Right cardiac atrium (tissue), 5 donors: ENCODE measurements around the gene PRR15L. TPM values are rescaled to one million over a fixed set of nuclear protein-coding genes. Genes with fewer than 3 reads are reported as not detected.
"Not testable (repeated sequence)": the region's sequence is repeated elsewhere in the genome, so short reads cannot be mapped to it uniquely, and the experiment has no call there.

Experiments
- ATAC-seq, 2 donors: fragments of 200-7000 bp; cut with Tn5 transposase; one replicate each; pipeline versions ENCODE4 v1.8.0 to v1.9.1; 2020; ENCODE audit warnings: moderate library complexity in 2 of 2, mild to moderate bottlenecking in 1 of 2
- DNase-seq, 3 donors: peaks; one replicate each; pipeline ENCODE4 v3.0.0-alpha.2; 2020
- H3K27ac ChIP-seq: one replicate; pipeline ENCODE4 v1.5.1; 2013; ENCODE audit warnings: mild to moderate bottlenecking, low read length, control low read depth, moderate library complexity
- H3K27me3 ChIP-seq: one replicate; pipeline ENCODE4 v1.6.1; 2013; ENCODE audit not compliant: control insufficient read depth, insufficient read depth
- H3K4me1 ChIP-seq: one replicate; pipeline ENCODE4 v1.6.1; 2013; ENCODE audit warnings: low read length; ENCODE audit not compliant: control insufficient read depth, insufficient read depth
- H3K4me3 ChIP-seq: one replicate; pipeline ENCODE4 v1.5.1; 2013; ENCODE audit warnings: low read length, control low read depth
- H3K9me3 ChIP-seq: one replicate; pipeline ENCODE4 v1.6.1; 2013; ENCODE audit warnings: low read length; ENCODE audit not compliant: control insufficient read depth
- WGBS: extraction: QIAGEN DNeasy Blood & Tissue Kit; methylation state at CpG from one replicate; pipeline ENCODE4 v1.1.7; 2013; 5-methylcytosine and 5-hydroxymethylcytosine counted together
- intact Hi-C, 4 donors: fragments of 100-400 bp; cut with DNase I; formaldehyde crosslinking; loops; one replicate each; pipeline versions ENCODE4 v1.11.0 to v1.14.0; 2022 to 2023
- polyA plus RNA-seq: library from polyadenylated mRNA; stranded (reverse); fragments of 200-250 nt; gene quantifications from one replicate; pipeline ENCODE4 v1.2.3, GENCODE V29; 2013
- total RNA-seq, 4 donors: library from RNA; stranded (reverse); fragmentation: NEBNext Ultra II Directional; extraction: Animal tissue kit (Norgen Biotek cat#: 25700); gene quantifications; one replicate each; pipeline ENCODE4 v1.2.1, GENCODE V29; 2021
- donor health status: healthy with polysubstance abuse.
- donor health status: DM: no; HTN: yes; CAD: no.
- donor health status: DM: no; HTN: no; CAD: no.
- donor health status: DM: no; HTN: yes; CAD: no; lungs with severe emphysema.
- donor health status: DM: yes; HTN: yes; CAD: no.

PRR15L gene
- total and polyA plus RNA-seq, 5 donors: not detected

DNA sequence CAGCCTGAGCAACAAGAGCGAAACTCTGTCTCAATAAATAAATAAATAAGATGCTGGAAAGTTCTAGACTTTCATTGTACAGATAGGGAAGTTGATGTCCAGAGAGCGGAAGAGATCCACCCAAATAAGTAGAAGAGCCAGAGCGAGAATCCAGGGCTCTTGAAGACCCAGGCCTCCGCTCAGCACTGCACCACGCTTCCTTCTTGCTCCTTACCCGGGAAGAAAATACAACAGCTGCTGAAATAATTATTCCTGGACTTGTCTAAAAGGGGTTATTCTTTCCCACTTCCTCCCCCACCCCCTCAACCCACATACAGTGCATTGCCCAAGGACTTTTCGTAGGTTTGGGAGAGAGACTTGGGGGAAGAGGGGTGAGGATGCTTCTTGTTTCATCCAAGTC, 39.9 kb upstream of the PRR15L start:
- Histone ChIP-seq H3K4me3 (no peak overlapping the region), H3K9me3 (no peaks in the 10 kb centered on the region), H3K27ac (no peak overlapping the region), H3K27me3 (no peaks in the 10 kb centered on the region), H3K4me1 (peaks cover 2% of the 10 kb centered on the region)
- intact Hi-C loops: no loop called here
- no peak for DNase-seq
- WGBS: 70% methylated on average over 7 of the region's 7 CpGs
- no peak for ATAC-seq

DNA sequence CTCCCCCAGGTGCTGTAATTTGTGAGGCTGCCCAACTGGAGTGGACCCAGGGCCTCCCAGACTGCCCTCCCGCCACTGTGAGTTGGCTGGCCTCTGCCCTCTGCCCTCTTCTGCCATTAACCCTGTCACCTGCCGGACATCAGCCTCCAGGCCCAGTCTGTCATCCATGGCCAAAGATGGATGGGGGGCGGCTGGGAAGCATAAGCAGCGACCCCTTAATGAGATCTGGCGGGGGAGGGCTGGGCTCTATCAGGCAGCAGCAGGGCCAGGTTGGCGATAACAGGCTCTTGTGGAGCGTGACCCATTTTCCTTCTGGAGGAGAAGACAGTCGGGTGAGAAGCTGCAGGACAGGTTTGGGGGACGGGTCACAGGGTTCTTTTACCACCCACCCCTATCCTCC, 38.5 kb upstream of the PRR15L start:
- no peak overlapping the region for H3K4me3 ChIP-seq
- no peaks in the 10 kb centered on the region for H3K27me3 ChIP-seq
- no peak overlapping the region for H3K27ac ChIP-seq
- WGBS: 72% methylated on average over 9 of the region's 9 CpGs
- ATAC-seq: no peak
- H3K4me1 ChIP-seq: peaks cover 2% of the 10 kb centered on the region
- DNase-seq: no peak
- H3K9me3 ChIP-seq: no peaks in the 10 kb centered on the region
- intact Hi-C loops: no loop called here

DNA sequence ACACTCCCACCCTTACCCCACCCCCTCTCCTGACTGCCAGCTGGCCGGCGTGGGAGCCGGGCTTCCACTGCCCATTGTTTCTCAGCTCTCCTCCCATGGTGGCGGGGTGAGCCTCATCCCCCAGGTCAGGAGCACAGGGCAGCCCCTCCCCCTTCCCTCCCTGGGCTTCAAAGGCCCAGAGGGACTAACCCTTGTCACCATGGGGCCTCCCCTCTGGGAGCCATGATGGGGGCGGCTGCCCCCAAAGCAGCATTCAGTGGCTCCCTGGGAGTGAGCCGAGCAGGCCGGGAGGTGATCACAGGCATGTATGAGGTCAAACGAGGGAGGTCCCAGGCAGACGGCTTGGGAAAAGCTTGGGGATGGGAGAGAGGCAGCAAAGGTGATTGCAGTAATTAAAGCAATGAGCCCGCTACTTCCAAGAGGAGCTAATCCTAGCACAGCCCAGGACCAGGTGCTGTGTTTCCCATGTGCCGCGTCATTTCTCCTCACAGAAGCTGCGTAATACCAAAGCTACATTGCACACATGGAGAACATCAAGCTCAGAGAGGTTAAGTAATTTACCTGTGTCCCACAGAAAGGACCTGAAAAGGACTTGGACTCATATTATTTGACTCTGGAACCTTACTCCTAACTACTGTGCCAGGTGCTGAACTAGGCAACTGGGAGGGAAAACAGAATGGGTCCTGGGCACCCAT, 37.7 kb upstream of the PRR15L start:
- no peak for DNase-seq
- H3K27me3 ChIP-seq: no peaks in the 10 kb centered on the region
- no peaks in the 10 kb centered on the region for H3K9me3 ChIP-seq
- ATAC-seq: no peak
- H3K4me3 ChIP-seq: no peak overlapping the region
- H3K27ac ChIP-seq: no peak overlapping the region
- peaks cover 2% of the 10 kb centered on the region for H3K4me1 ChIP-seq
- 73% methylated on average over 13 of the region's 13 CpGs for WGBS
- intact Hi-C loops: no loop called here

DNA sequence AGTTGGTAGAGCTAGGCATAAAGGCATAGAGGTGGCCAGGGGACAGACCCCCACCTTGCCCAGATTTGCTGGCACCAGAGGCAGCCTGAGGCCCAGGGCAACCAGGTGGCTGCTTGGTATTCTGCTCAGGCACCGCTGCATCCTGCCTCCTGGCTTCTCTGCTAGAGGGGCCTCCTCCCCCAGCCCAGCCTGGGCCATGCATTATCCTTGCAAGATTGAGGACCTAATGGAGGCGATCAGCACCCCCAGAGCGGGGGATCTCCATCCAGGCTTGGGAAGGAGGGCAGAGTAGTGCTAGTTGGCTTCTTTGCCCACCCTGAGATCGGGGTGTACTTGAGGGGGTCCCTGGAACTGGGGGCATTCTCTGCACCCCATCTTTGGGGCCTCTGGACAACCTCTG, 37.0 kb upstream of the PRR15L start:
- 92% methylated on average over 4 of the region's 4 CpGs for WGBS
- Histone ChIP-seq H3K4me3 (no peak overlapping the region), H3K4me1 (peaks cover 2% of the 10 kb centered on the region), H3K9me3 (no peaks in the 10 kb centered on the region), H3K27ac (no peak overlapping the region), H3K27me3 (no peaks in the 10 kb centered on the region)
- no peak for DNase-seq
- no peak for ATAC-seq
- intact Hi-C loops: no loop called here

DNA sequence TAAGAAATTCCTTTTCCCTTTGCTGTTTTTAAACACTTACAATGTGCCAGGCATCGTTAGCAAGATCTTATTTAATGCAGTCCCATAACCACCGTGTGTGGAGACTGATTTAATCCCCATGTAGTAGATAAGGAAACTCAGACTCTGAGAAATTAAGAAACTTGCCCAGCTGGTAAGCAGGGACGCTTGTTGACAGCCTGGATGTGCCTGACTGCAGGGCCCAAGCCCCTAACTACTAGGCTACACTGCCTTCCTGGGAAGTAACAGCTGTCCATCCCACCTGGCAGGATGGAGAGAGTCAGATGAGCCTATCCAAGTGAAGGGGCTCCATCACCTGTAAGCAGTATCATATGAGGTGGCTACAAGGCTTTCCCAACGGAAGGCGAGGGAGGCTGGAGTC, 36.3 kb upstream of the PRR15L start:
- intact Hi-C loops: no loop called here
- ATAC-seq (no peak), DNase-seq (no peak)
- Histone ChIP-seq H3K4me3 (no peak overlapping the region), H3K4me1 (peaks cover 2% of the 10 kb centered on the region), H3K27ac (no peak overlapping the region), H3K27me3 (no peaks in the 10 kb centered on the region), H3K9me3 (no peaks in the 10 kb centered on the region)
- WGBS: 79% methylated on average over 5 of the region's 5 CpGs

DNA sequence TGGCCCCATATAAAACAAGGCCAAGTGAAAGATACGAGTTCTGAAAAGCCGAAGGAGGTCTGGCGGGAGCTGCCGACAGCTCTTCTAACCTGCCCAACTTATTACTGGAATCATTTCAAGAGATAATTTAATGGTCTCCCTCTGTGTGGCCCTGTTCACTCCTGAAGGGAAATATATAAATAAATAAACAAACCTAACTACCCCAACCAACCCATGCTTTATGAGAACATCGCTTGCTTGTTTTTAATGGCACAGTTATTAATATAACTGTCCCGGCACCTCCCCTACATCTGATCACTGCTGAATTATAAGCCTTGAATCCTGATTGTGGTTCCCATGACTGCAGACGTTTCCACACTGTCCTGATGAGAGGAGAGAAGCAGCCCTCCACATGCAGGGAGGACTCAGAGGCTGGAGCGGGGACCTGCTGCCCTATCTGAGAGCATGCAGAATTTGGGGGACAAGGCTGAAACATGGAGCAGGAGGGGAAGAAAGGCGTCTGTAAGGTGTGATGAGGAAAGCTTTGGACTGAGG, 35.4 kb upstream of the PRR15L start:
- Histone ChIP-seq H3K27ac (no peak overlapping the region), H3K4me3 (no peak overlapping the region), H3K27me3 (no peaks in the 10 kb centered on the region), H3K9me3 (no peaks in the 10 kb centered on the region), H3K4me1 (peaks cover 2% of the 10 kb centered on the region)
- 56% methylated on average over 9 of the region's 9 CpGs for WGBS
- DNase-seq (no peak), ATAC-seq (no peak)
- intact Hi-C loops: no loop called here

DNA sequence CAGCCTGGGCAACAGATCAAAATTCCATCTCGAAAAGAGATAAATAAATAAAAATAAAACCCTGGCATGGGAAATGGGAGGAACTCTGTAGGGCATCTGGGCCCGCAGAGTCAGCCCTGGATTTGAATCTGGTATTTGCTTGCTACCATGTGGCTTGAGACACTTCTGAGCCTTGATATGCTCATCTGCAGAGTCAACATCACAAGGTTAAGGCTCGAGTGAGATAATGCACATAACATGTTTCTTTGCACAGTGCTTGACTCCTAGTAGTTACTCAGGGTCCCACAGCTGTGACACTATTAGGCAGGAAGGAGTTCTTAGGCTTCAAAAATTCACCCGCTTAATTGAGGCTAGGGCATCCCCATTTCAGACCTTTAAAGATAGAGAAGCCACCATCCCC, 34.5 kb upstream of the PRR15L start:
- intact Hi-C loops: no loop called here
- Histone ChIP-seq H3K4me3 (no peak overlapping the region), H3K27me3 (no peaks in the 10 kb centered on the region), H3K9me3 (no peaks in the 10 kb centered on the region), H3K4me1 (peaks cover 2% of the 10 kb centered on the region), H3K27ac (no peak overlapping the region)
- WGBS: 61% methylated on average over 4 of the region's 4 CpGs
- DNase-seq (no peak), ATAC-seq (no peak)

DNA sequence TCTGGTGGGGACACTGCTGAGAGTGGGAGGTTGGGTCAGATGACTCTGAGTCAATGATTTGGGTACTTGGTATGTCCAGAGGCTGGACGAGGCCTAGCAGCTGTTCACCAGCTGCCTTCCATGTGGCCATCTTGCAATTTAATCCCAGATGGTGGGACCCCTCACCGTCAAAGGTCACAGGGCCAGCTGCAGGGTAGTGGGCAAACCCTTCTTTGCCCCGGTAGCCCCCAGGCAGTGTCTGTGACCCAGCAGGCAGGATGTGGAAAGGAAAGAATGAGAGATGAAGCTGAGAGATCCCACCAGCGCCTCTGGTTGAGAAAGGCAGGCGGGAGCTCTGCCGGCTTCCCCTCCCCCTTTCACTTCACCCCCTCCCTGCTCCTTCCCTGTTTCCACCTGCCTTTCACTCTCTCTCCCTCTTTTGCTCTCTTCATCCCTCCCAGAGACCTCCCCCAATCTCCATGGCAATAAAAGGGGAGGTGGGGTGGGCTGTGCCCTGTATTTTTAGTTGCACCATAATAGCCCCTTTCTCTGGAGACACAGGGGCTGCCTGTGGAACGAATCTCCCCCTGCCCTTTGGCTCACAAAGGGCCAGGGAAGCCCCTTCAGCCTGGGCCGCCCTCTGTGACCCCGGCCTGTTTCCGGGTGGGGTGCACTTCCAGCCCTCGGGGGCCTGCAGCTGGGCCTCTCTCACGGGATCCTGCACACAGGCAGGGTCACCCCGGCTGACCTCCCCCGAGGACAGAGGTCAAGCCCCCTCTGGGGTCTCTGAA, 33.5 kb upstream of the PRR15L start:
- ATAC-seq (no peak), DNase-seq (no peak)
- Histone ChIP-seq H3K27ac (peak overlapping the region; percentile 26), H3K4me3 (no peak overlapping the region), H3K9me3 (no peaks in the 10 kb centered on the region), H3K27me3 (no peaks in the 10 kb centered on the region), H3K4me1 (peaks cover 4% of the 10 kb centered on the region)
- 56% methylated on average over 14 of the region's 14 CpGs for WGBS
- intact Hi-C loops: no loop called here

DNA sequence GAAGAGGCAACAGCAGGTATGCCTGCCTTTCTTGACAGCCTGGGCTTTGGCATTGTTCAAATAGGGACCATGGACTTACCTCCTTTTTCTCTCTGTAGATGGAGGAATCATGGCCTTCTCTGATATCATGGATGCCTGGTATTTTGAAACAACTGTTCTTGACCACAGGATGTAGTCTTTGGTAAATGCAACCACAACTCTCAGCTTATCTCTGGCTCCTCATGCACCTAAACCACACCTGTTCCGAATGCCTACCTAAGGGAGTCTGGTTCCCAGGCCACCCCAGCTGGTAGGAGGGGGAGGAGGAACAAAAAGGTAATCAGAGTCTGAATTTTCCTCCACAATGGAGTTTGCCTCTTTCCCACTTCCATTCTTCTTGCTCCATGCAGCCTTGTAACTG, 32.0 kb upstream of the PRR15L start:
- ATAC-seq: no peak
- intact Hi-C loops: no loop called here

DNA sequence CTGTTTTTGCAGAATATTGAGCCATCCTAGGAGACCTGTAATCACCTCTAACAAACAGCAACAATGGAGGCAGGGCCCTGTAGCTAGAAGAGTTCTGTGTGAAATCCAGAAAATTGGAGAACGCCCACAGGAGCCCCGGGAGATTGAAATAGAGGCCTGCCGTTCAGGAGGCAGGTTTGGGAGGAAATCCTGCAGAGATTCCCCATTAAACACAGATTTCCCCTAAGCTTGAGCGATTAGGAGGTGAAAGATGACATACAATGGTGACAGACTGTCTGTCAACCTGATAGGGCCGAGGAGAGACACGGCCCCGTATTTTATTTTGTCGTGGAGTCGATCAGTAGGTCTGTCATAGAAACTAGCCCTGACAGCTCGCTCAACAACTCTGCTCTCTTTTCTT, 31.5 kb upstream of the PRR15L start:
- Histone ChIP-seq H3K4me3 (no peak overlapping the region), H3K27me3 (no peaks in the 10 kb centered on the region), H3K4me1 (peaks cover 4% of the 10 kb centered on the region), H3K9me3 (no peaks in the 10 kb centered on the region), H3K27ac (no peak overlapping the region)
- 60% methylated on average over 10 of the region's 10 CpGs for WGBS
- ATAC-seq: no peak
- DNase-seq: no peak
- intact Hi-C loops: no loop called here

More for the DNA sequence above, 32.0 kb upstream of the PRR15L start:
- DNase-seq: no peak
- Histone ChIP-seq H3K27me3 (no peaks in the 10 kb centered on the region), H3K9me3 (no peaks in the 10 kb centered on the region), H3K4me1 (peaks cover 4% of the 10 kb centered on the region), H3K4me3 (no peak overlapping the region), H3K27ac (no peak overlapping the region)
- WGBS: 93% methylated on average over 1 of the region's 1 CpG

DNA sequence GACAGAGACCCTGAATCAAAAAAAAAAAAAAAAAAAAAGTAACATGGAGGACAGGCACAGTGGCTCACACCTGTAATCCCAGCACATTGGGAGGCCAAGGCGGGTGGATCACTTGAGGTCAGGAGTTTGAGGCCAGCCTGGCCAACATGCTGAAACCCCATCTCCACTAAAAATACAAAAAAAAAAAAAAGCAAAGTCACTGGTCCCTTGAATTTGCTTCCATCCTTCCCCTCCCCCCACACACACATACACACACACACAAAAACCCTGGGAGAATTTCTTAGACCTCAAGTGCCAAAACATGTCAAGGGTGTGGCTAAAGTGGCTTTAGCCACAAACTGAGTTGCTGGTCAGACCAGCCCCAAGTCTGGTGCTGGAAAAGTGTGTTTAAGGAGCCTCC, 30.8 kb upstream of the PRR15L start:
- DNase-seq, H3K4me1 ChIP-seq, ATAC-seq, H3K27me3 ChIP-seq, H3K9me3 ChIP-seq, intact Hi-C loops, H3K27ac ChIP-seq, H3K4me3 ChIP-seq: not testable (repeated sequence)
- 95% methylated on average over 1 of the region's 1 CpG for WGBS
